ENCODE results near the gene M6PR.

M6PR gene

DNA sequence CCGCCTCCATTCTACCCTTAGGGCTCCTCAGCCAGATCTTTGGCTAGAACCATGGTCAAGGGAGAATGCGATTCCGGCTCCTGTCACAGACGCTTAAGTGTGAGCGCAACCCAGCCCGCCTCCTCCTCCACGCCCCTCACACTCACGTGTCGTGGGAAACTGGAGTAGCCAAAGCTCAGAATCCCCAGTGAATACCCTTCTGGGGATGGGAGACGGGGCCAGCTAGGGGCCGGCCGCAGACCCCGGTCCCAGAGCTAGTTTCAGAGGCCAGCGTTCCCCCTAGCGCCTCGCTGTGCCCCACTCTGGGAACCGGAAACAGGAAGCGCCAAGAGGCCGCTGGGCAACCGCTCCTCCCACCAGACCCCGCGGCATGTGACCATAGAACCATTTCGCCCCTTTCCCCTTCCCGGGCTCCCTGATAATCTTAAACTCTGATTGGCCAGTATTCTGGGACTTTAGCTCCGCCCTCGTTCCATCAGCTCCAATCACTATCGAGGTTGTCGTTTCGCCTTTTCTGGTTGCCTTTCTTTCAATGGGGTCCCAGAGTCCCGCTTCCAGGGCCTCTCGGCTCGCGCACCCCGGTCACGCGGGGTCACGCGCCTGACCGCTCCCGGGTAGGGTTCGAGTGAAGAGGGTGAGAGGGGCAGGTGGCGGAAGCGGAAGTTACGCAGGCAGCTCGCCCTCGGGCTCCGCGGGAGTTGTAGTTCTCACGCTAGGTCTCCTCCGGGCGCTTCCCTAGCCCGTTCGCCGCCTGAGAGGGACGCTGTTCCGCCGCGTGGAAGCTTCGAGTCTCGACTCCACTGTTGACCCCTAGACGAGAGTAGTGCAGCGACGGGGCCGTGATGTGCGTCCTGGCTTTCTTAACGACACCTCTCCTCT lies at the start of gene M6PR:
Gene M6PR, minus strand, starts transcription at position 304 of the 879 bp plus-strand sequence. CDS start 3,241 bp downstream, outside the sequence.
- DNase-seq, result peak; percentile 82

DNA sequence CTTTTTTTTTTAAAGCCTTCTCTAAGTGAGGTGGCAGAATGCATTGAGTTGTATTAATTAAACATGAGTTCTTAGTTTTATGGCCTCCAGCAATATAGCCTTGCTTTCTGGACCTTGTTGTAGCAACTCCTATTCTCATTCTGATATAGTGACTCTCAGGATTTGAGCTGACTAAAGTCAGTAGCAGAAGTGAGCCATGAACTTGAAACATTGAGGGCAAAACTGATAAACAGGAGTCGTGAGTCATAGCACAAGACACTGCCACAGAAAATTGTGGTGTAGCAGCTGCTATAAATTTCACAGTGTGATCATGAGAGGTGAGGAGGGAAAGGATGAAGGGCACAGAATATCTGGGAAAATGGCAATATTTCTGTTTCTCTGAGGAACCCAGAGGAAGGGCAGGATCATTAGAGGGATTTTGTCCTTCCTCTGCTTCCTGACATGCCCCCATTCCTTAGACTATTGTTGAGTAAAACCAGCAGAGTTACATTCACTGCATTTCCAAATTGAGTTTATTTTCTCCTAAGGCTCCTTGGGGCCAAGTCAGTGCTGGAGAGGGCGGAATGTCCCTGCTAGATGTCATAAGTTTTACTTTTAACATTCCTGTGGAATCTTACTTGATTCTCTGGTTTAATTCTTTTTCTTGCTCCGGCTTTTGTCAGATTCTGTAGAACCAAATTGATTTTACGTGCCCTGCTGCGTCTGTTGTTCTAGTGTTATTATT lies 47.4 kb upstream of the M6PR start:
- DNase-seq, result no peak

DNA sequence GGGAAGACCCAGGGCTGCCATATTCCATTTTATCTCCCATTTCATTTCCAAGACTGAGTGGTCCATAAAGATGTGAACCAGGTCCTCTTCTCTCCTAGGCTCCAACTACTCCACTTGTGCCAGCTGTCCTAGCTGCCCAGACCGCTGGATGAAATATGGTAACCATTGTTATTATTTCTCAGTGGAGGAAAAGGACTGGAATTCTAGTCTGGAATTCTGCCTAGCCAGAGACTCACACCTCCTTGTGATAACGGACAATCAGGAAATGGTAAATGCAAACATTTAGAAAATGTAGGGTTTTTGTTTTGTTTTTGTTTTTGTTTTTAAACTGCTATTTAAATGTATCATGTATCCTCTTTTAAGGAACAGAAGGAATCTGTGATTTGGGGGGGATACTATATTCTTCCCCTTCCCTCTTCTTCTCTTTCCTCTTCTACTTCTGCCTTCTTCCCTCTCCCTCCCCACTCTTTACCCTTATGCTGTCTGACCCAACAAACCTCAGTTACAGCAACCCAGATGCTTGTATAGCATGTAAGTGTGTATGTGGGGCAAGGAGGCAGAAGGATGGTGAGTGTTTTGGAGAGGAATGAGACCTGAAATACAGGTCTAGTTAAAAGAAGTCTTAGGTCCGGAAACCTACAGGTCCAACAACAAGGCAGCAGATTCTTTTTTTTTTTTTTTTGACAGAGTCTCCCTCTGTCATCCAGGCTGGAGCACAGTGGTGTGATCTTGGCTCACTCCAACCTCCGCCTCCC lies 45.8 kb upstream of the M6PR start:
- DNase-seq, result no peak

DNA sequence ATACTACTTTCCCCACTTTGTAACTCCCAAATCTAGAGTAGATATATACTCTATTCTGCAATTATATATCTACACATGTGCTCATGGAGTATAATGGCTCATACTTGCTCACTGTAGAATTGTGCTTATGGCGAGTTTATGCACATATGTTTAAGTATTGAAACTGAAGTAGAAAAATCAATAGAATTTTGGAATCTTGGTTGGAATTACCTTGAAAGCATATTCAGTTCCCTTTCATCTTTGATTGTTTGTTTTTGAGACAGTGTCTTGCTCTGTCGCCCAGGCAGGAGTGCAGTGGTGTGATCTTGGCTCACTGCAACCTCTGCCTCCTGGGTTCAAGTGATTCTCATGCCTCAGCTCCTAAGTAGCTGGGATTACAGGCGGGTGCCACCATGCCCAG lies 44.4 kb upstream of the M6PR start:
- no peak for DNase-seq

DNA sequence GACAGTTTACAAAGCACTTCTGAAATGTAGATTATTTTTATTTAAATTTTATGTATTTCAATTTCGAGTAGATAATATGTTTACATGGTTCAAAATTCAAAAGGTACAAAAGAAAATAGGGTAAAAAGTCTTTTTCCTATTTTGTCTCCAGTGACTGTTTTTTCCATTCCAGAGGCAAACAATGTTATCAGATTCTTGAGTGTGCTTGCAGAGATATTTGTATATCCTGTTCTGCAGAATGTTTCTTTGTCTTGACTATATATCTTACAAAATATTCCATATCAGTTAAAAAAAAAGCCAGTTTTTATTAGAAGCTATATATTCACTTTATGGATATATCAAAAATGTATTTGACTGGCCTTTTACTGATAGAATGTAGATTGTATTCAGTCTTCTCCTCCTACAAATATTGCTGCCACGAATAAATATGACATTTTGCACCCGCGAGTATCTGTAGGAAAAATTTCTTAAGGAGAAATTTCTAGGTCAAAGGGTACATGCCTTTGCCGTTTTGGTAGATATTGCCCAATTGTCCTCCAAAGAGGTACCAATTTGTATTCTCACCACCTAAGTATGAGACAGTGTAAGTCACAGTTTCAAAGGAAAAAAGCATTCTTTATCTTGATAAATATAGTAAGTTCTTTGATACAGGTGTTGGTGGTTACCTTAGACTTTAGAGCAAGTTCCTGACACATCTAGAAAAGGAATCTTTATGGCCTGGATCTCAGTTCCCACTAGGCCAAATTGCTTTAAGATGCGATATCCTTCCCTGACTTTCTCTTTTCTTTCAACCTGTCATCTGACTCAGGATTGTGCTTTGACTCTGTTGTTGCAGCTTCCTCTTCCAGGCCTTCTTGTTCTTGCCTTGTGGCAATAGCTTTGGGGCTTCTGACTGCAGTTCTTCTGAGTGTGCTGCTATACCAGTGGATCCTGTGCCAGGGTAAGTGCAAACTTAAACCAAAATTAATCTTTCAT lies 42.2 kb upstream of the M6PR start:
- no peak for DNase-seq

DNA sequence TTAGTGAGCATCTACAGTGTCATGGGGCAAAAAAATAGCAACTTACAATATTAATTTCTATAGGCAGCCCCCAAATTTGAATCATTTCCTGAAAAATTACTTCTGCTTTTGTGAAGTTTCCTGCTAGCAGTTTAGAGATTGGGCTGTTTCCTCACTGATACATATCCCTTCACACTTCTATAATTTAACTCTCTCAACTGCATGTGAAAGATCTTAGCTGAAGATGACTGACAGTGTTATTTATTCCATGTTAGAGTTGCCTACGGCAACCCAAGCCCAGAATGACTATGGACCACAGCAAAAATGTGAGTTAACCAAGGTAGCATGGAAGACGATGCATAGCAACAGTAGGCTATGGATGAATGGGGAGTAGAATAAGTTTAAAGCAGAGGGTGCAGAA lies 40.0 kb upstream of the M6PR start, which contains the start of gene KLRG1:
Gene KLRG1, plus strand, starts transcription at position 134 of the 400 bp plus-strand sequence. Its CDS starts 90 bp downstream, at position 224.
- DNase-seq, result no peak

DNA sequence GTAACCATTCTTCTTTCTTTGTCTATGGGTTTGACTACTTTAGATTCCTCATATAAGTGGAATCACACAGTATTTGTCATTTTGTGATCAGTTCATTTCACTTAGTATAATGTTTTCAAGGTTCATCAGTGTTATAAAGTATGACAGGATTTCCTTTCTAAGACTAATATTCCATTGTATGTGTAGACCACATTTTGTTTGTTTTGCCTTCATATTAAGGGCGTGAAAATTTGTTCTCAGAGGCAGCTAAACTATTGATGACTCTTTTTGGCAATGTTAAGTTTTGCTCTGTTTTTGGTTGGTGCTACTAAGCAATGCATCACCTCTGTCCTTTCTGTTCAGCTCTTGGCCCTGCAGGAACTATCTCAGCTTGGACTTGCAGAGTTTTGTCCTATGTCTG lies 38.2 kb upstream of the M6PR start:
- DNase-seq, result no peak

DNA sequence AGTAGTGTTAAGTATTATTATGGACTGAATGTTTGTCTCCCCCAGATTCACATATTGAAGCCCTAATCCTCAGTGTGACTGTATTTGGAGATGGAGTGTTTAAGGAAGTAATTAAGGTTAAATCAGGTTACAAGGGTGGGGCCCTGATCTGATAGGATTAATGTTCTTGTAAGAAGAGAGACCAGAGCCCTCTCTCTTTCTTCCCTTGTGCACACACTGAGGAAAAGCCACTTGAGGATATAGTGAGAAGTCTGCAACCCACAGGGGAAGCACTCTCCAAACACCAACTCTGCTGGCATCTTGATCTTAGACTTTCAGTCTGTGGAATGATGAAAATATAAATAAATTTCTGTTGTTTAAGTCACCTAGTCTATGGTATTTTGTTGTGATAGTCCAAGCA lies 37.7 kb upstream of the M6PR start:
- no peak for DNase-seq

DNA sequence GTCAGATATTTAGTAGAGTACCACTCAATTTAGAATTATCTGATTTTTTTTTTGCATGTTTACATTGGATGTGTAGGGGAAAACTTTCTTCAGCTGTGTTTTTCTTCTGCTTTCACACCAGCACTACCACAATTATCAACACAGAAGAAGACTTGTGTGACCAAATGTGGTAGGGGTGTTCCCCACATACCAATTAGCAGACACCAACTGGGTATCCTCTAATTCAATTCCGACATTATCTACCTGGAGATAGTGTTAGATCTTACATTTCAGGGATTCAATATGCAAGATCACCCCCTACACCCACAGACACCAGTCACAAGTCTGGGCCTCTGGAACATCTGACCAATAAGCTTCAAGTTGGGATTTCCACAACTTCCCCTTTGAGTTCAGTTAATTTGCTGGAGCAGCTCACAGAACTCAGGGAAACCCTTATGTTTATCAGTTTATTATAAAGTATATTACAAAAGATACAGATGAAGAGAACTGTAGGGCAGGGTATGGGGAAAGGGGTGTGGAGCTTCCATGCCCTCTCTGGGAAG lies 35.8 kb upstream of the M6PR start:
- no peak for DNase-seq

DNA sequence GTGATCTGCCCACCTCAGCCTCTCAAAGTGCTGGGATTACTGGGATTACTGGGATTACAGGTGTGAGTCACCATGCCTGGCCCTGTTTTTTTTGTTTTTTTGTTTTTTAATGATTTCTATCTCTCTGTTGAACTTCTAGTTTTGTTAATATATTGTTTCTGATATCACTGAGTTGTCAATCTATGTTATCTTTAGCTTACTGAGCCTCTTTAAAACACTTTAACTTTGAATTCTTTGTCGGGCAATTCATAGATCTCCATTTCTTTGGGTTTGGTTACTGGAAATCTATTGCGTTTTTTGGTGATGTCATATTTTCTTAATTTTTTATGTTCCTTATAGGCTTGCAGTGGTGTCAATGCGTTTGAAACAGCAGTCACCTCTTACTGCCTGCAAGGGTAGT lies 30.7 kb upstream of the M6PR start:
- DNase-seq, result no peak

DNA sequence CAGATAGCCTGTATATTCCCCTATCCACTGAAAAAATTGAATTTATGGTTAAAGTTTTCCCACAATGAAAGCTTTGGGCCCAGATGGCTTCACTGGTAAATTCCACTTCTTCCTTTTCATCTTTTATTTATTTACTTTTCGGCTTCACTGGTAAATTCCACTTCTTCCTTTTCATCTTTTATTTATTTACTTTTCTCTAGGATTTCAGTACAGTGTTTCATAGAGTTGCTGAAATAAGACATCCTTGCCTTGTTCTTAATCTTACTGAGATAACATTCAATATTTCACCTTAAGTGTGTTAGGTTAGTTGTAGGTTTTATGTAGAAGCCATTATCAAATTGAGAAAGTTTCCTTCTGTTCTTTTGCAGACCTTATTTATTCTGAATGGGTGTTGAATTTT lies 21.0 kb upstream of the M6PR start:
- no peak for DNase-seq

DNA sequence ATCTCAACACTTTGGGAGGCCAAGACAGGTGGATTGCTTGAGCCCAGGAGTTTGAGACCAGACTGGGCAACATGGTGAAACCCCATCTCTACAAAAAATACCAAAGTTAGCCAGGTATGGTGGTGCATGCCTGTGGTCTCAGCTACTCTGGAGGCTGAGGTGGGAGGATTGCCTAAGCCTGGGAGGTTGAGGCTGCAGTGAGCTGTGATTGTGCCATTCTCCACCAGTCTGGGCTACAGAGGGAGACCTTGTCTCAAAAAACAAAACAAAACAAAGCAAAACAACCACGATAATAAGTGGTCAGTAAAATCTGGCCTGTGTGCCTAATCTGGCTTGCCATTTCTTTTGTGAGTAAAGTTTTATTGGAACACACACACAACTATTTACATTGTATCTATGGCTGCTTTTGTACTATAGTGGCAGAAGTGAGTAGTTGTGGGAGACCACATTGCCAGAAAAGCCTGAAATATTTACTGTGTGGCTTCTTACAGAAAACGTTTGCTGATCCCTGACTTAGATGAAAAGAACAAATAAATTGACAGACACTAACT lies 20.5 kb upstream of the M6PR start:
- DNase-seq, result no peak

DNA sequence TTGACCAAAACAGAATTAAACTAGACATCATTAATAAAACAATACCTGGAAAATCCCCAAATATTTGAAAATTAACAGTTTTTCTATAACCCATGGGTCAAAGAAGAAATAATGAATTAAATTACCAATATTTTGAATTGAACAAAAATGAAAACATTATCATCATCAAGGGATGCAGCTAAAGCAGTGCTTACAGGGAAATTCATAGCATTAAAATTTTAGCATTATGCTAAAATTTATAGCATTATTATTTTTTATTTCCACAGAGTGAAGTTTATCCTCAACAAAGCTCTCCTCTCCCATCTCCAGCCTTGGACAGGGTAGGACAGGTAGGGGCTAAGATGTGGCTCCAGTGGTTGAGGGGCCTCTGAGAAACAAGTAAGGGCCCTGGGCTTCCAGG lies 19.3 kb upstream of the M6PR start:
- DNase-seq, result no peak

DNA sequence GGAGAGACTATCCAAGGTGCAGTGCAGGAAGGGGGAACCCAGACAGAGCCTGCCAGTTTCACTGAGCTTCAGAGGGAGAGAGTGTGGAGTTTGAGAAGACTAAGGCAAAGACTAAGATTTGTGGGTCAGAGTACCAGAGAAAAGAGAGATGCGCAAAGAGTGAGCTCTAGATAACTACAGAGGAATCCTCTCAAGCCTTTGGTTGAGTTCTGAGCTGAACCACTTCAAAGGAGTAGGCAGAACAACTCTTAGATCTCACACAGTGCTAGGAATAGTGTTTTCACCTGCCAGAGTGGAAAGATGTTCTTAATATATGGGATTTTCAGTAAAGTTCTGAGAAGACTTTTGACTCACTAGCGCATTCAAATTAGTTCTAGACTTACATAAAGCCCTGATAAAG lies 10.7 kb upstream of the M6PR start:
- no peak for DNase-seq

DNA sequence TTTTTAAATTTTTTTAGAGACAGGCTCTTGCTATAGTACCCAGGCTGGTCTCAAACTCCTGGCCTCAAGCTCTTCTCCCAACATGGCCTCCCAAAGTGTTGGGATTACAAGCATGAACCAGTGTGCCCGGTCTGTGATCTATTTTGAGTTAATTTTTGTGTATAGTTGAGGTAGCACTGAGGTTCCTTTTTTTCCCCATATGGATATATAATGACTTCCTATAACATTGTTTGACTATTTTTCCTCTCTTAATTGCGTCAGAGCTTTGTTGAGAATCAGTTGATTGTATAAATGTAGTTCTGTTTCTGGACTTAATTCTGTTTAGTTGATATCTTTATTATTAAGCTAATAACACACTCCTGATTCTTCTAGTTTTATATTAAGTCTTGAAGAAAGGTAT lies 8.6 kb upstream of the M6PR start:
- no peak for DNase-seq

DNA sequence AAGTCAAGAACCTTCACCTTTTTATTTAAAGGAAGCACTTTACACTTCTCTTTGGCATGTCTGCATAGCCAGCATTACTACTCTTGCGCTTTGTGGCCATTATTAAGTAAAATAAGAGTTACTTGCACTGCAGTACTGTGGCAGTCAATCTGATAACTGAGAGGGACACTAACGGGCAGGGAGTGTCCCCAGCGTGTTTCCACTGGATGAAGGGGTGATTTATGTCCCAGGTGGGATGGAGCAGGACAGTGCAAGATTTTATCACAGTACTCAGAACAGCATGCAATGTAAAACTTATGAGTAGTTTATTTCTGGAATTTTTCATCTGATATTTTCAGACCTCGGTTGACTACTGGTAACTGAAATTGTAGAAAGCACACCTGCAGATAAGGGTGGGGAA lies 8.1 kb upstream of the M6PR start:
- DNase-seq, result no peak

DNA sequence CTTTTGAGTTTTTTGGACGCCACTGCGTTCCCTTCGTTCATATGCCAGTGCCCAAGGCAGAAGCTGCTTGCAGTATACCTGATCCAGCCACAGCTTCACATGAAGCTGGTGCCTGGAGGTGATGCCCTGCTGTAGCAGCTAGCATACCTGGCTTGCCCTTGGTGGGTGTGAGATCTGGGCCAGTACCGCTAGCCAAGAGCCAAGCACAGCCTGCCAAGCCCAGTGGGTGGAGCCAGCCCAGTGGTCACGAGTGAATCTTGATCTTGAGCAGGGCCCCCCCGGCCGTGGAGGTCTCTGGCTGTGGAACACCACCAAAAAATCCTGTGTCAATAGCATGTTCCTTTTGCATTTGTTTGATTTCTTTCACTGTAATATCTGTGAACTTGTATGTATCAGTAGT lies 7.3 kb upstream of the M6PR start:
- DNase-seq, result no peak

DNA sequence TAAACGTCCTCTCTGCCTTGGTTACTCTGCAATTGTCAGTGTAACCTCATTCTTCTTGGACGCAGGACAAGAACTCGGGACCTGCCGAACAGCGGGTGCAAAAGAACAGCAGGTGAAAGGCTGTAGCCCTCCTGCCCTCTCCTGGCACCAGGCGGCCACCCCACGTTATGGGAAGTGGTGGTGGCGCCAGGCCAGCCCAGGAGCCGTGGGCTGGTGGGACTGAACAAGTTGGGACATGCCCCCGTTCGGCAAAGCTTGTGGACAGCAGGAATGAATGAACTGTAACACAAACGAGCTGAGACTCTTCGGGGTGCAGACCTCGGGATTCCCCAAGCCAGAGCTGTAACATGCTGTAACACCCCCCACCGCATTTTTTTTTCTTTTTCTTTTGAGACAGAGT lies 6.6 kb upstream of the M6PR start:
- no peak for DNase-seq

DNA sequence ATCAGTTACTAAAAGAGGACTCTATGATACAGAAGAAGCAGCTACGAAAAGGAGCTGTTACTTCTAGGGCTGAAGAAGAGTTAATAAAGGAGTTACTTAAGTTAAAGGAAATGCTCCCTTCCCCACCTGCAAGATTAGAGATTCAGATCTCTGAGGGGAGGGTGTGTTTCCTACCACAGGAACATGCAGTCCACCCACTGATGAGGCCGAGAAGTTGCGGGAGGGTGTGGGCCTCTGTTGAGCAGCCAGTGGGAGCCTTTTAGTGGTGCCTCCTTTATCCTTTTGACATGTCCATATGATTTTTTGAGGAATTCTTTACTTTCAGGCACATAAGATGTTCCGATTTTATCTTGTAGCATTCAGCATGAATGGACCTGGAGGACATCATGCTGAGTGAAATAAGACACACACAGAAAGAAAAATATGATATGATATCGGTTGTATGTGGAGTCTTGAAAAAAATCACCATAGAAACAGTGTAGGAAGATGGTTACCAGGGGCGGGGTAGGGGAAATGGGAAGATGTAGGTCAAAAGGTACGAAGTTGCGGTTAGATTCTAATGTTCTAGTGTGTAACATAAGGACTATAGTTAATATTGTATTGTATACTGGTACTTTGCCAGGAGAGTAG lies 4.4 kb upstream of the M6PR start:
- DNase-seq, result peak; percentile 41

DNA sequence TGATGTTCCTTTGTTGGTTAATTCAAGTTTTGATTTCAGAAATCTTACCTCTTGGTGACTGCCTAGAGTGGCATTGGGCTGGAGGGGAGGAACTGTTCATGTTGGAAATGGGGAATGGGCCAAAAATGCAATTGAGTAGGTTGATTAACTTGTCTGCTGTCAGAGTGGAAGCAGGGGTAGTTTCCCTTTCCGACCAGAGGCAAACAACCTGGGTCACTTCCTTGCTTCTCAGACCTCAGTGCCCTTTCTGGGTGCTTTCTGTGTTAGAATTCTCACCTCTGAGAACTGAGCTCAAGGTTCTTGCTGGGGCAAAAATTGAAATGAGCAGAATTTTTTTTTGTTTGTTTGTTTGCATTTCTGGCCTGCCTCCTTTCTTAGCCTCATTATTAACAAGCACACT lies 2.3 kb upstream of the M6PR start:
- no peak for DNase-seq
